Measurements from ENCODE around the gene KCNS3. TPM values are rescaled to one million over a fixed set of nuclear protein-coding genes. Genes with fewer than 3 reads are reported as not detected.

The KCNS3 gene
- total and polyA plus RNA-seq, 2 of the 4 experiments (the other 2 are of a cell fraction) = 2.9 to 4.3 TPM

DNA sequence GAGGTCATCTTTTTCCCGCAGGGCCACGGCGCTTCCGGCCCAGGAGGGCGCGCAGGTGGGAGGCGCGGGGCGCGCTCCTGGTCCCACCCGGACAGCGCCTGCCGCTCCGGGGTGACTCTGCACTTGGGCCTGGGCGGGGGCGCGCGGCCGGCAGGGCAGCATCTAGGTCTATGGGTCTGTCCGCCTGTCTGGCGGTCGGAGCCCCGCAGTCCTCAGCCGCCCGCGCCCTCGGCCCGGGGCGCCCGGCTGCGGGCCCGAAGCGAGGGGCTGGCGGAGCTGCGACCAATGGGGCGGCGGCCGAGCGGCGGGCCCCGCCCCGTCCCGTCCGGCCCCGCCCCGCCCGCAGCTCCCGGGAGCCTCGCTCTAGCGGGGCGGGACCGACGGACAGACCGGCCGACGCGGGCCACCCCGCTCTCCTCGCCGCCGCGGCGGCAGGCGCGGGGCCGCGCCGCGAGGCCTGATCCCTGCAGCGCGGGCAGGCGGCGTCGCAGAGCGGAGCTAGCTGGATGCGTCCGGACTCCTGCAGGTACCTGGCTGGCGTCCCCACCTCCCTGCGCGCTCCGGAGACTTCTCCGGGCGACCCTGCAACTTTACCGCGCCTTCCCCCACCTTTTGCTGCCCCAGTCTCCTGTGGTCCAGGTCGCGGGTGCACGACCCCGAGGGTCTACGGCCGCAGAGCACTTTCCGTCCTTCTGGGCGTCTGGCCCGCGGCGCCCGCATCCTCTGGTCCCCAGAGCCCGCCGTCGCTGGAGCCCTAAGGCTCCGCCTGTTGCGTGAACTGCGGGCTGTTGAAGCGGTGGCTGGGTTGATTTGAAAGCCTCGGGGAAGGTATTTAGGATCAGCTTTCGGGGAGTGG is at the start of gene KCNS3 (continued):
- no peak for TF ChIP-seq BHLHE40 (IDR thresholded peaks at IDR 0.05; ENCODE audit: low read depth, low read length)

DNA sequence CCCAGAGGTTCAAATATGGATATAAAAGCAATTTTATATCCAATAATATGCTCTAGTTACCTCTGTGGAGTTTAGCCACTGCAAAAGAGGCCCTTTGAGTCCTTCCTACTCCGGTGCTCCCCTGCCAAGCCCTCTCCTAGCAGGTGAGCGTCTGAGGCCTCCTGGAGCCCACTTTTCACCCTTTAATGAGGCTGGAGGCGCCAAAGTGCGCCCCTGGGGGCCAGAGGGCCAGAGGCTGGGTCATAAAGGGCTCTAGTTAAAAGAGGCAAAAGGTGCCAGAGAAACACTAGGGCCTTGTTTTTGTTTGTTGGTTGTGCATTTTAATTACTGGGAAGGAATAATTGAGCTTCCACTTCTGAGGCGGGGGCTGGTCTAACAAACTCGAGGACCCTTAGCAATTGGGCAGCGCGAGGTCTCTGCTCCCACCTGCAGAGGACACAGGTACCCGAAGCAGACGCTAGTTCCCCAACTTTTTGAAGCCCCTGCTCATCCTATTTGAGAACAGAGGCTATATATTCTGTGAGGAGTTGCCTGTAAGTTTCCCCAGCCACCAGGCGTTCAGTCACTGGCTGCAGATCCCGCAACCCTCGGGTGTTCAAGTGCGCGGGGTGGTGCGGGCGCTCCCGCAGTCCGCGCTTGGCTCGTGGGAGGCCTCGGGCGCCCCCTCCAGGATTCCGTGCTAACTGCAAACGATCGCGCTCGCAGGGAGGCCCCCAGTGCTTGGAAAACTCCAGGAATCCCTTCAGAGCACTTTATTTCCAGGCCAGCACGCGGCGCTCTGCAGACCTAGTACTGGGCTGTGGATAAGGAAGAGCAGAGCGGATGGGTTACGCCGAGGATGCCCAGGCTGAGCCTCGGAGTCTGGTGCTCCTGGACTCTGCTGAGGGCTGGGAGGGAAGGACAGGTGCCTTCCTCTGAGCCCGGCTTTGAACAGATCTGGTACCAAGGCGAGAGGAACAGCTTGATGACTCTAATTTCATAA is 48.1 kb upstream of the KCNS3 start:
- H4K91ac ChIP-seq (ENCODE audit: insufficient read depth, low read depth, low read length) = no peak overlapping the region
- peaks cover 32% of the 10 kb centered on the region for H3K27me3 ChIP-seq (ENCODE audit: control insufficient read depth, insufficient read depth, low read length)
- H2AK5ac ChIP-seq (ENCODE audit: low read depth, low read length) = no peak overlapping the region
- H3K4me3 ChIP-seq (ENCODE audit: insufficient read depth, low read depth, low read length) = peak overlapping the region; percentile 14; the same call in 1 of the 2 replicates
- intact Hi-C loops (cut with micrococcal nuclease) (loop anchor here (2.0 to 10.0 kb wide), 2 partner anchors 112 to 356 kb away; no protein-coding TSS in a partner anchor), dilution Hi-C loops (cut with HindIII; ENCODE audit: low sequenced_read_pairs, unreplicated experiment) (no loop called here), in situ Hi-C loops (cut with MboI; ENCODE audit: low sequenced_read_pairs) (no loop called here)
- H4K5ac ChIP-seq (ENCODE audit: low read depth, low read length) = no peak overlapping the region
- H3K14ac ChIP-seq (replicated peaks; ENCODE audit: low read depth, low read length) = no peak overlapping the region
- H2BK20ac ChIP-seq (ENCODE audit: low read depth, low read length) = no peak overlapping the region
- H3K18ac ChIP-seq (ENCODE audit: low read depth, low read length) = no peak overlapping the region
- H3K23ac ChIP-seq (ENCODE audit: low read depth, low read length) = no peak overlapping the region
- no peaks in the 10 kb centered on the region for H3K9me3 ChIP-seq (ENCODE audit: control insufficient read depth, insufficient read depth, low read length)
- no TSS peak for BruUV-seq (replicated peaks)
- no peak overlapping the region for H2BK5ac ChIP-seq (ENCODE audit: low read depth, low read length, poor library complexity, severe bottlenecking)
- WGBS, 2 experiments (ENCODE audit: extremely low coverage in 2 of 2, insufficient read length in 1 of 2) = 11% methylated on average over 11 of the region's 37 CpGs; no CpG with 5 or more reads in 1 of the 2 experiments
- ATAC-seq (ENCODE audit: low read depth) = peak; percentile 96
- CTCF ChIA-PET = interaction anchor here (0.6 to 1.1 kb wide), 3 partner anchors 12 to 39 kb away, joined by 3 read pairs; no protein-coding TSS in a partner anchor
- H3K36me3 ChIP-seq (ENCODE audit: control insufficient read depth, insufficient read depth, low read length) = no peaks in the 10 kb centered on the region
- no peak overlapping the region for H4K8ac ChIP-seq (ENCODE audit: low read depth in 2 of 2, low read length in 2 of 2)
- H3K9me1 ChIP-seq (ENCODE audit: insufficient read depth, low read length) = no peaks in the 10 kb centered on the region
- H3K4me1 ChIP-seq (ENCODE audit: control insufficient read depth, insufficient read depth, low read length) = no peaks in the 10 kb centered on the region
- no peak overlapping the region for H2AK9ac ChIP-seq (replicated peaks; ENCODE audit: low read depth, low read length, poor library complexity)
- H4K20me1 ChIP-seq (ENCODE audit: insufficient read depth, low read length) = no peaks in the 10 kb centered on the region
- no peak overlapping the region for H2BK120ac ChIP-seq (ENCODE audit: low read depth, low read length)
- peak overlapping the region; percentile 75 for H3K4me2 ChIP-seq (ENCODE audit: low read depth, low read length)
- H3K9ac ChIP-seq (ENCODE audit: low read depth, low read length) = no peak overlapping the region
- no peaks in the 10 kb centered on the region for H3K79me1 ChIP-seq (ENCODE audit: low read depth in 1 of 2, low read length in 2 of 2)
- peak; percentile 60 for TF ChIP-seq RAD21 (IDR thresholded peaks at IDR 0.05; ENCODE audit: low read length)
- TF ChIP-seq NFE2L2 (IDR thresholded peaks at IDR 0.05; ENCODE audit: low read depth, low read length) = no peak
- peak; percentile 71; the same call in 1 of the 2 replicates for TF ChIP-seq MAZ (IDR thresholded peaks at IDR 0.05; ENCODE audit: borderline replicate concordance, low read depth, low read length)
- TF ChIP-seq SMC3 (IDR thresholded peaks at IDR 0.05; ENCODE audit: low read depth, low read length) = peak; percentile 59
- no peak for TF ChIP-seq MXI1 (IDR thresholded peaks at IDR 0.05; ENCODE audit: borderline replicate concordance, low read depth, low read length)
- TF ChIP-seq, protein P1, sequence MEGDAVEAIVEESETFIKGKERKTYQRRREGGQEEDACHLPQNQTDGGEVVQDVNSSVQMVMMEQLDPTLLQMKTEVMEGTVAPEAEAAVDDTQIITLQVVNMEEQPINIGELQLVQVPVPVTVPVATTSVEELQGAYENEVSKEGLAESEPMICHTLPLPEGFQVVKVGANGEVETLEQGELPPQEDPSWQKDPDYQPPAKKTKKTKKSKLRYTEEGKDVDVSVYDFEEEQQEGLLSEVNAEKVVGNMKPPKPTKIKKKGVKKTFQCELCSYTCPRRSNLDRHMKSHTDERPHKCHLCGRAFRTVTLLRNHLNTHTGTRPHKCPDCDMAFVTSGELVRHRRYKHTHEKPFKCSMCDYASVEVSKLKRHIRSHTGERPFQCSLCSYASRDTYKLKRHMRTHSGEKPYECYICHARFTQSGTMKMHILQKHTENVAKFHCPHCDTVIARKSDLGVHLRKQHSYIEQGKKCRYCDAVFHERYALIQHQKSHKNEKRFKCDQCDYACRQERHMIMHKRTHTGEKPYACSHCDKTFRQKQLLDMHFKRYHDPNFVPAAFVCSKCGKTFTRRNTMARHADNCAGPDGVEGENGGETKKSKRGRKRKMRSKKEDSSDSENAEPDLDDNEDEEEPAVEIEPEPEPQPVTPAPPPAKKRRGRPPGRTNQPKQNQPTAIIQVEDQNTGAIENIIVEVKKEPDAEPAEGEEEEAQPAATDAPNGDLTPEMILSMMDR (conservative IDR thresholded peaks at IDR 0.05; ENCODE audit: low read depth, low read length) = peak; percentile 85
- no peak overlapping the region for H2BK15ac ChIP-seq (ENCODE audit: low read depth, low read length)
- H3K27ac ChIP-seq (ENCODE audit: insufficient read depth, low read length) = no peak overlapping the region
- no peak overlapping the region for H3K4ac ChIP-seq (ENCODE audit: low read depth, low read length)
- peak overlapping the region; percentile 69 for H2AFZ ChIP-seq (replicated peaks; ENCODE audit: low read length, poor library complexity)
- H3K56ac ChIP-seq (ENCODE audit: extremely low read depth, insufficient read depth, low read length) = no peak overlapping the region
- DNase-seq = peak; percentile 65
- POLR2A ChIA-PET (ENCODE audit: unreplicated experiment) = no interaction called here

Data from IMR-90 (cell line).